DMS114 treated with DMSO at 0.1 percent for 48 hours (cell line): Measurements from ENCODE around the gene PDE8A.

Source experiments
- DNase-seq: peaks from one replicate; lab custom pipeline; 2025; ENCODE audit not compliant: unreplicated experiment; lab: John Stamatoyannopoulos, UW

Gene PDE8A

GRCh38 chr15:85072917-85073316 is 91.3 kb downstream of the PDE8A start:
- DNase-seq = no peak

- DNase-seq = no peak
Measured at GRCh38 chr15:85073556-85074194, 92.0 kb downstream of the PDE8A start.

GRCh38 chr15:85086855-85087254 is 105.2 kb downstream of the PDE8A start:
- DNase-seq = no peak

GRCh38 chr15:85088300-85088699 is 106.6 kb downstream of the PDE8A start:
- DNase-seq = no peak

- no peak for DNase-seq
Measured at GRCh38 chr15:85089929-85090597, 108.4 kb downstream of the PDE8A start.

- no peak for DNase-seq
Measured at GRCh38 chr15:85091990-85092389, 110.3 kb downstream of the PDE8A start.

GRCh38 chr15:85094685-85095084 is 113.0 kb downstream of the PDE8A start:
- no peak for DNase-seq

- DNase-seq = no peak
Measured at GRCh38 chr15:85095566-85095965, 113.9 kb downstream of the PDE8A start.

- no peak for DNase-seq
Measured at GRCh38 chr15:85097250-85097649, 115.6 kb downstream of the PDE8A start.

- DNase-seq = no peak
Measured at GRCh38 chr15:85097725-85098124, 116.1 kb downstream of the PDE8A start.

GRCh38 chr15:85099195-85099803 is 117.6 kb downstream of the PDE8A start:
- DNase-seq = no peak

GRCh38 chr15:85100186-85100937 is 118.7 kb downstream of the PDE8A start:
- no peak for DNase-seq

GRCh38 chr15:85104584-85104983 is 122.9 kb downstream of the PDE8A start:
- no peak for DNase-seq

GRCh38 chr15:85108136-85108535 is 126.5 kb downstream of the PDE8A start:
- DNase-seq = no peak

GRCh38 chr15:85109333-85109732 is 127.7 kb downstream of the PDE8A start:
- DNase-seq = no peak

- DNase-seq = no peak
Measured at GRCh38 chr15:85112997-85113396, 131.3 kb downstream of the PDE8A start.

GRCh38 chr15:85114886-85115285 is 133.2 kb downstream of the PDE8A start:
- no peak for DNase-seq

GRCh38 chr15:85116066-85116465 is 134.4 kb downstream of the PDE8A start:
- DNase-seq = no peak

- DNase-seq = no peak
Measured at GRCh38 chr15:85116494-85116893, 134.8 kb downstream of the PDE8A start.

GRCh38 chr15:85116925-85117646 is 135.4 kb downstream of the PDE8A start:
- no peak for DNase-seq

- no peak for DNase-seq
Measured at GRCh38 chr15:85118173-85118572, 136.5 kb downstream of the PDE8A start.
